Astrocyte (in vitro differentiated cells and primary cell): ENCODE results near the gene APOB.

Experiments used
- EZH2 ChIP-seq: IDR thresholded peaks from 2 replicates; pipeline ENCODE4 v1.6.1; 2012; ENCODE audit warnings: mild to moderate bottlenecking, low read length, inconsistent platforms; ENCODE audit not compliant: insufficient read depth
- TF ChIP-seq, protein P1 (sequence below): IDR thresholded peaks from 2 replicates; pipeline ENCODE4 v1.5.1; 2011; ENCODE audit warnings: low read depth, mild to moderate bottlenecking, inconsistent platforms, low read length, moderate library complexity; ENCODE audit not compliant: insufficient read depth

DNA sequence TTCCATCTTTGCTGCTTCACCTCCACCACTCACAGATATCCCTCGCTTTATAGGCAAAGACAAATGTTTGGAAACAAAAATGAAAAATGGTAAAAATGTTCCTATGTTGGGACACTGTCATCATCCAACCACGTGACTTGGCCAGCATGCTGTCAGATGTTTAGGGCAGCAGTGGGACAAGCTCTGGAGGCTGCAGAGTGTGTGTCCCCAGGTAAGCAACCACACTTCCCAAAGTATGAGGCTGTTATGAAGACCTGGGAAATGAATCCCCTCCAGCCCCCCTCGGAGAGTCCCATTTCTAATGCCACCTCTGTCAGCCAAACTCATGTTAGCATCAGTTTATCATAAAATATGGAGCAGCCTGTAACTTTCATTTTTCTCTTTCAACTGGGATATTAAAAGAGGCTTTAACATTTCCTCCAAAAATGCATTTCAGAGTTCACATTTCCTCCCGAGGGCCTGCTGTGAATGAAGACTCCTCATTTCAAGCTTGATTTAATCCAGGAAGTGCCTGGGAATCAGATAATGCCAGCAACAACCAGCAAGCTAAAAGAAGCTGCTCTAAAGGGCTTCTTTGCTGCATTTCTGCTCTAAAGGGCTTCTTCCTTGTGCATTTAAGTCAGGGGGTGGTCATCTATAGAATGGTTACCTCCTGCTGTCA, 66.2 kb downstream of the APOB start:
- TF ChIP-seq, protein P1, sequence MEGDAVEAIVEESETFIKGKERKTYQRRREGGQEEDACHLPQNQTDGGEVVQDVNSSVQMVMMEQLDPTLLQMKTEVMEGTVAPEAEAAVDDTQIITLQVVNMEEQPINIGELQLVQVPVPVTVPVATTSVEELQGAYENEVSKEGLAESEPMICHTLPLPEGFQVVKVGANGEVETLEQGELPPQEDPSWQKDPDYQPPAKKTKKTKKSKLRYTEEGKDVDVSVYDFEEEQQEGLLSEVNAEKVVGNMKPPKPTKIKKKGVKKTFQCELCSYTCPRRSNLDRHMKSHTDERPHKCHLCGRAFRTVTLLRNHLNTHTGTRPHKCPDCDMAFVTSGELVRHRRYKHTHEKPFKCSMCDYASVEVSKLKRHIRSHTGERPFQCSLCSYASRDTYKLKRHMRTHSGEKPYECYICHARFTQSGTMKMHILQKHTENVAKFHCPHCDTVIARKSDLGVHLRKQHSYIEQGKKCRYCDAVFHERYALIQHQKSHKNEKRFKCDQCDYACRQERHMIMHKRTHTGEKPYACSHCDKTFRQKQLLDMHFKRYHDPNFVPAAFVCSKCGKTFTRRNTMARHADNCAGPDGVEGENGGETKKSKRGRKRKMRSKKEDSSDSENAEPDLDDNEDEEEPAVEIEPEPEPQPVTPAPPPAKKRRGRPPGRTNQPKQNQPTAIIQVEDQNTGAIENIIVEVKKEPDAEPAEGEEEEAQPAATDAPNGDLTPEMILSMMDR, result no peak
- TF ChIP-seq EZH2, result no peak
